ENCODE data around the gene CES5A. TPM values are rescaled to one million over a fixed set of nuclear protein-coding genes. Genes with fewer than 3 reads are reported as not detected.
"Not testable (repeated sequence)": the region's sequence is repeated elsewhere in the genome, so short reads cannot be mapped to it uniquely, and the experiment has no call there.

CES5A gene
- 0.18 TPM in 1 of 2 replicates, not detected in the other for total RNA-seq (2014; rRNA removed; shearing (Covaris generic))

GRCh38 chr16:55875273-55875672 lies at the start of gene CES5A:
Gene CES5A (minus strand): TSS chr16:55875373. CDS start chr16:55875221, 152 bp downstream.
- Histone ChIP-seq H3K36me3 (replicated peaks; ENCODE audit: control insufficient read depth, insufficient read depth, low read length) (no peaks in the 10 kb centered on the region), H3K4me3 (ENCODE audit: insufficient read depth, low read depth, low read length) (no peak within 1 kb of the TSS), H3K27me3 (ENCODE audit: control insufficient read depth, insufficient read depth, low read length) (no peaks in the 10 kb centered on the region)
- no peak for DNase-seq

GRCh38 chr16:55922662-55923061 lies 47.5 kb upstream of the CES5A start:
- DNase-seq: no peak
- H3K27me3 ChIP-seq (ENCODE audit: control insufficient read depth, insufficient read depth, low read length): no peaks in the 10 kb centered on the region
- no peaks in the 10 kb centered on the region for H3K36me3 ChIP-seq (replicated peaks; ENCODE audit: control insufficient read depth, insufficient read depth, low read length)
- H3K4me3 ChIP-seq (ENCODE audit: insufficient read depth, low read depth, low read length): no peak overlapping the region

GRCh38 chr16:55917373-55918160 lies 42.4 kb upstream of the CES5A start:
- DNase-seq: no peak
- Histone ChIP-seq H3K4me3 (ENCODE audit: insufficient read depth, low read depth, low read length) (no peak overlapping the region), H3K27me3 (ENCODE audit: control insufficient read depth, insufficient read depth, low read length) (no peaks in the 10 kb centered on the region), H3K36me3 (replicated peaks; ENCODE audit: control insufficient read depth, insufficient read depth, low read length) (no peaks in the 10 kb centered on the region)

GRCh38 chr16:55915096-55915827 lies 40.1 kb upstream of the CES5A start:
- no peaks in the 10 kb centered on the region for H3K36me3 ChIP-seq (replicated peaks; ENCODE audit: control insufficient read depth, insufficient read depth, low read length)
- H3K4me3 ChIP-seq (ENCODE audit: insufficient read depth, low read depth, low read length): no peak overlapping the region
- no peaks in the 10 kb centered on the region for H3K27me3 ChIP-seq (ENCODE audit: control insufficient read depth, insufficient read depth, low read length)
- no peak for DNase-seq

GRCh38 chr16:55914383-55914782 lies 39.2 kb upstream of the CES5A start:
- Histone ChIP-seq H3K4me3 (ENCODE audit: insufficient read depth, low read depth, low read length) (no peak overlapping the region), H3K27me3 (ENCODE audit: control insufficient read depth, insufficient read depth, low read length) (no peaks in the 10 kb centered on the region), H3K36me3 (replicated peaks; ENCODE audit: control insufficient read depth, insufficient read depth, low read length) (no peaks in the 10 kb centered on the region)
- DNase-seq: no peak

- Histone ChIP-seq H3K27me3 (ENCODE audit: control insufficient read depth, insufficient read depth, low read length) (no peaks in the 10 kb centered on the region), H3K4me3 (ENCODE audit: insufficient read depth, low read depth, low read length) (no peak overlapping the region), H3K36me3 (replicated peaks; ENCODE audit: control insufficient read depth, insufficient read depth, low read length) (no peaks in the 10 kb centered on the region)
- DNase-seq: no peak
Measured at GRCh38 chr16:55913716-55914115, 38.5 kb upstream of the CES5A start.

GRCh38 chr16:55913121-55913520 lies 37.9 kb upstream of the CES5A start:
- not testable (repeated sequence) for DNase-seq; H3K4me3 ChIP-seq (ENCODE audit: insufficient read depth, low read depth, low read length); H3K27me3 ChIP-seq (ENCODE audit: control insufficient read depth, insufficient read depth, low read length); H3K36me3 ChIP-seq (replicated peaks; ENCODE audit: control insufficient read depth, insufficient read depth, low read length)

- H3K4me3 ChIP-seq (ENCODE audit: insufficient read depth, low read depth, low read length): no peak overlapping the region
- no peaks in the 10 kb centered on the region for H3K27me3 ChIP-seq (ENCODE audit: control insufficient read depth, insufficient read depth, low read length)
- no peak for DNase-seq
- no peaks in the 10 kb centered on the region for H3K36me3 ChIP-seq (replicated peaks; ENCODE audit: control insufficient read depth, insufficient read depth, low read length)
Measured at GRCh38 chr16:55912022-55912421, 36.8 kb upstream of the CES5A start.

GRCh38 chr16:55911616-55912015 lies 36.4 kb upstream of the CES5A start:
- Histone ChIP-seq H3K36me3 (replicated peaks; ENCODE audit: control insufficient read depth, insufficient read depth, low read length) (no peaks in the 10 kb centered on the region), H3K27me3 (ENCODE audit: control insufficient read depth, insufficient read depth, low read length) (no peaks in the 10 kb centered on the region), H3K4me3 (ENCODE audit: insufficient read depth, low read depth, low read length) (no peak overlapping the region)
- DNase-seq: no peak

- no peaks in the 10 kb centered on the region for H3K36me3 ChIP-seq (replicated peaks; ENCODE audit: control insufficient read depth, insufficient read depth, low read length)
- DNase-seq: no peak
- H3K27me3 ChIP-seq (ENCODE audit: control insufficient read depth, insufficient read depth, low read length): no peaks in the 10 kb centered on the region
Measured at GRCh38 chr16:55909876-55910275, 34.7 kb upstream of the CES5A start.

GRCh38 chr16:55908641-55909040 lies 33.5 kb upstream of the CES5A start:
- Histone ChIP-seq H3K4me3 (ENCODE audit: insufficient read depth, low read depth, low read length) (no peak overlapping the region), H3K36me3 (replicated peaks; ENCODE audit: control insufficient read depth, insufficient read depth, low read length) (no peaks in the 10 kb centered on the region), H3K27me3 (ENCODE audit: control insufficient read depth, insufficient read depth, low read length) (no peaks in the 10 kb centered on the region)
- no peak for DNase-seq

More at GRCh38 chr16:55909876-55910275, 34.7 kb upstream of the CES5A start:
- H3K4me3 ChIP-seq (ENCODE audit: insufficient read depth, low read depth, low read length): no peak overlapping the region

GRCh38 chr16:55907661-55908060 lies 32.5 kb upstream of the CES5A start:
- H3K36me3 ChIP-seq (replicated peaks; ENCODE audit: control insufficient read depth, insufficient read depth, low read length): no peaks in the 10 kb centered on the region
- no peak for DNase-seq
- no peak overlapping the region for H3K4me3 ChIP-seq (ENCODE audit: insufficient read depth, low read depth, low read length)
- no peaks in the 10 kb centered on the region for H3K27me3 ChIP-seq (ENCODE audit: control insufficient read depth, insufficient read depth, low read length)

GRCh38 chr16:55906123-55906522 lies 30.9 kb upstream of the CES5A start:
- Histone ChIP-seq H3K27me3 (ENCODE audit: control insufficient read depth, insufficient read depth, low read length) (no peaks in the 10 kb centered on the region), H3K36me3 (replicated peaks; ENCODE audit: control insufficient read depth, insufficient read depth, low read length) (no peaks in the 10 kb centered on the region), H3K4me3 (ENCODE audit: insufficient read depth, low read depth, low read length) (no peak overlapping the region)
- no peak for DNase-seq

- Histone ChIP-seq H3K4me3 (ENCODE audit: insufficient read depth, low read depth, low read length) (no peak overlapping the region), H3K27me3 (ENCODE audit: control insufficient read depth, insufficient read depth, low read length) (no peaks in the 10 kb centered on the region), H3K36me3 (replicated peaks; ENCODE audit: control insufficient read depth, insufficient read depth, low read length) (no peaks in the 10 kb centered on the region)
- no peak for DNase-seq
Measured at GRCh38 chr16:55905651-55906050, 30.5 kb upstream of the CES5A start.

GRCh38 chr16:55901566-55902217 lies 26.5 kb upstream of the CES5A start:
- Histone ChIP-seq H3K4me3 (ENCODE audit: insufficient read depth, low read depth, low read length) (no peak overlapping the region), H3K27me3 (ENCODE audit: control insufficient read depth, insufficient read depth, low read length) (no peaks in the 10 kb centered on the region), H3K36me3 (replicated peaks; ENCODE audit: control insufficient read depth, insufficient read depth, low read length) (no peaks in the 10 kb centered on the region)
- DNase-seq: no peak

Measured in H7 (cell line).